Neutrophil (primary cell): ENCODE results near the gene PGAM1.

Experiments
- H3K27ac ChIP-seq: fragments of 200-600 bp; sonication (generic); 2 replicates; pipeline ENCODE4 v1.5.1; 2016; ENCODE audit warnings: mild to moderate bottlenecking, moderate library complexity
- H3K27me3 ChIP-seq: fragments of 200-600 bp; sonication (generic); 2 replicates; pipeline ENCODE4 v1.6.0; 2016; ENCODE audit warnings: mild to moderate bottlenecking
- H3K36me3 ChIP-seq: fragments of 200-600 bp; sonication (generic); 2 replicates; pipeline ENCODE4 v1.5.1; 2017
- H3K4me1 ChIP-seq, 2 experiments: fragments of 200-600 bp in 1 of 2; sonication (generic) in 1 of 2; 1 replicate in 1 of 2; 2 replicates in 1 of 2; pipeline versions ENCODE4 v1.5.1 to v1.6.1; 2013 to 2016; ENCODE audit warnings: low read depth in 1 of 2, low read length in 1 of 2, mild to moderate bottlenecking in 1 of 2, moderate library complexity in 1 of 2; ENCODE audit not compliant: control insufficient read depth in 1 of 2, insufficient read depth in 1 of 2
- H3K4me3 ChIP-seq, 2 experiments: fragments of 200-600 bp in 1 of 2; sonication (generic) in 1 of 2; 1 replicate in 1 of 2; 2 replicates in 1 of 2; pipeline ENCODE4 v1.5.1; 2013 to 2016; ENCODE audit warnings: low read depth in 1 of 2, low read length in 1 of 2, mild to moderate bottlenecking in 1 of 2, moderate library complexity in 1 of 2
- H3K9me3 ChIP-seq: fragments of 200-600 bp; sonication (generic); 2 replicates; pipeline ENCODE4 v1.5.1; 2016
- CTCF ChIP-seq: fragments of 200-600 bp; sonication (generic); IDR thresholded peaks from 2 replicates; pipeline ENCODE4 v1.5.1; 2016; ENCODE audit warnings: antibody characterized with exemption

The PGAM1 gene

GRCh38 chr10:97454330-97455036 lies 28.5 kb downstream of the PGAM1 start:
- Histone ChIP-seq H3K27me3 (no peaks in the 10 kb centered on the region), H3K27ac (no peak overlapping the region), H3K9me3 (no peaks in the 10 kb centered on the region), H3K4me3 (no peak overlapping the region), H3K36me3 (peaks cover 85% of the 10 kb centered on the region), H3K4me1 (no peaks in the 10 kb centered on the region)
- TF ChIP-seq CTCF, result no peak

DNA sequence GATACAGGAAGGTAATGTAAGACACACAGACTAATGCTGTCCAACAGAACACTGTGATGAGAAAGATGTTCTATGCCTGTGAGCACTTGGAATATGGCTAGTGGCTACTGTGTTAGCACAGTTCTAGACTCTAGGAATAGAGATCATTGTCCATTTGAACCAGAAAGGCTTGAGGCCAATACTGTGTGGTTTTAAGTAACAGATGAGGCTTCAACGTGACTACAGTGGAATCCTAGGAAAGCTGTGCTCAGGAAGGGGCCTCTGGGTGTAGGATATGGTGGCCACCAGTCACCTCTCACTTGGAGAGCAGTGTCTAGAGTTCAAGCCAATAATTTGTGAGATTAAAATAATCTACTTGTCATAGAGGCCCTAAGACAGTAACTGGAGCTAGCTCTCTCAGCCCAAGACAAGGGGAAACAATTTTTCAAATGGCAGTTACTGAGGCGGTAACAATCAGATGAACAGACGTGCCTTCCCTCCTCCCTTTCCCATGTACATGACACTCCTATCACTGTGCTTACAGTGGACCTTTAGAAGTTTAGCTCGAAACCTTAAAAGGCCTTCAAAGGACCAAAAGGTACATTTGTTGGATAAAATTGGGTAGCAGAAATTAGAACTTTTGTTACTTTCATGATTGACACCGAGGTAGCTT lies 30.2 kb downstream of the PGAM1 start:
- peaks cover 97% of the 10 kb centered on the region for H3K36me3 ChIP-seq
- no peaks in the 10 kb centered on the region for H3K27me3 ChIP-seq
- H3K4me3 ChIP-seq, result no peak overlapping the region
- H3K9me3 ChIP-seq, result no peaks in the 10 kb centered on the region
- H3K4me1 ChIP-seq, result no peaks in the 10 kb centered on the region
- no peak overlapping the region for H3K27ac ChIP-seq
- TF ChIP-seq CTCF, result no peak

- H3K27me3 ChIP-seq, result no peaks in the 10 kb centered on the region
- no peaks in the 10 kb centered on the region for H3K9me3 ChIP-seq
- no peaks in the 10 kb centered on the region for H3K4me1 ChIP-seq
- no peak overlapping the region for H3K27ac ChIP-seq
- H3K4me3 ChIP-seq, result no peak overlapping the region
- no peak for TF ChIP-seq CTCF
- H3K36me3 ChIP-seq, result peaks cover 97% of the 10 kb centered on the region
These were observed 30.7 kb downstream of the PGAM1 start for GRCh38 chr10:97456686-97457065.

GRCh38 chr10:97459111-97459510 lies 33.1 kb downstream of the PGAM1 start:
- H3K27me3 ChIP-seq, result no peaks in the 10 kb centered on the region
- no peaks in the 10 kb centered on the region for H3K9me3 ChIP-seq
- H3K4me1 ChIP-seq, result peaks cover 0 to 8% of the 10 kb centered on the region in 2 experiments
- no peak overlapping the region for H3K27ac ChIP-seq
- H3K36me3 ChIP-seq, result peaks cover 85% of the 10 kb centered on the region
- no peak for TF ChIP-seq CTCF
- H3K4me3 ChIP-seq, result no peak overlapping the region

DNA sequence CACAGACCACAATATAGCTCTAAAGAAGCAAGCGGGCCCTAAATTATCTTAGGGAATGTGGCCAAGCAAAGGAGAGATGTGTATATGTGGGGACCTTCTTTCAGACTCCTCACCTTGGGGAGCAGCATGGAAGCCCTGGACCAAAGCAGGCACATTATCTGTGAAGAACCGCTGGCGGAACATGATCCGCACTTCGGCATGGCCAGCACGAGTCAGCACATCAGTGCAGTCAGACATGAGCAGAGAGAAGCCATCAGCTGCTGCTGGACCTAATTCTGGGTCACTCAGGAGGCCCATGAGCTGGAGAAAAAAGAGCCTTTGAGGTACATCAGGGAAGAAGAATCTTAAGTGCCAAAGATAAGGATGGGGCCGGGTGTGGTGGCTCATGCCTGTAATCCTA lies 33.9 kb downstream of the PGAM1 start:
- TF ChIP-seq CTCF, result no peak
- Histone ChIP-seq H3K36me3 (peaks cover 78% of the 10 kb centered on the region), H3K9me3 (no peaks in the 10 kb centered on the region), H3K27ac (no peak overlapping the region), H3K4me1 (peaks cover 0 to 10% of the 10 kb centered on the region in 2 experiments), H3K4me3 (no peak overlapping the region), H3K27me3 (no peaks in the 10 kb centered on the region)
